PC-3 (cell line): Measurements from ENCODE around the gene TRMT2B.

ENCODE experiments used
- EZH2phosphoT487 ChIP-seq: fragments of 300-600 bp; sonication (generic); IDR thresholded peaks from 2 replicates; pipeline ENCODE4 v1.6.1; 2018; ENCODE audit warnings: mild to moderate bottlenecking, antibody characterized with exemption, low read length, borderline replicate concordance
- TF ChIP-seq, protein P1 (sequence below): fragments of 300-600 bp; sonication (generic); conservative IDR thresholded peaks from 2 replicates; pipeline ENCODE4 v1.5.1; 2017; ENCODE audit warnings: antibody characterized with exemption, low read depth, mild to moderate bottlenecking, low read length

DNA sequence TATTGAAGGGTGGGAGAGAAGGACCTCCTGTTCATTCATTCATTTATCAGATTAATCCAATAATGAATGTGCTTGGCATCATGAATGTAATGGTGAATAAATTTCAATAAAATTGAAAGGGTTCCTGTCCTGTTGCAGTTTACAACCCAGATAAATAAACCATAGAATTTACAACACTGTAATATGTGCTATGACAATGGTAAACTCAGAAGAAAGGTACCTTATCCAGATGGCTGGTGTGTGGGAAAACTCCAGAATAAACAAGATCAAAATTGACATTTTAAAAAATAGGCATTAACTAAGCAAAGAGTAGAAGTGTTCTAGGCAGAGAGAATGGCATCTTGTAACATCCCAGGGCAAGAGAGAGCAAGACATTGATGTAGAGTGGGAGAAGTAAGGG lies 67.1 kb downstream of the TRMT2B start:
- TF ChIP-seq, protein P1, sequence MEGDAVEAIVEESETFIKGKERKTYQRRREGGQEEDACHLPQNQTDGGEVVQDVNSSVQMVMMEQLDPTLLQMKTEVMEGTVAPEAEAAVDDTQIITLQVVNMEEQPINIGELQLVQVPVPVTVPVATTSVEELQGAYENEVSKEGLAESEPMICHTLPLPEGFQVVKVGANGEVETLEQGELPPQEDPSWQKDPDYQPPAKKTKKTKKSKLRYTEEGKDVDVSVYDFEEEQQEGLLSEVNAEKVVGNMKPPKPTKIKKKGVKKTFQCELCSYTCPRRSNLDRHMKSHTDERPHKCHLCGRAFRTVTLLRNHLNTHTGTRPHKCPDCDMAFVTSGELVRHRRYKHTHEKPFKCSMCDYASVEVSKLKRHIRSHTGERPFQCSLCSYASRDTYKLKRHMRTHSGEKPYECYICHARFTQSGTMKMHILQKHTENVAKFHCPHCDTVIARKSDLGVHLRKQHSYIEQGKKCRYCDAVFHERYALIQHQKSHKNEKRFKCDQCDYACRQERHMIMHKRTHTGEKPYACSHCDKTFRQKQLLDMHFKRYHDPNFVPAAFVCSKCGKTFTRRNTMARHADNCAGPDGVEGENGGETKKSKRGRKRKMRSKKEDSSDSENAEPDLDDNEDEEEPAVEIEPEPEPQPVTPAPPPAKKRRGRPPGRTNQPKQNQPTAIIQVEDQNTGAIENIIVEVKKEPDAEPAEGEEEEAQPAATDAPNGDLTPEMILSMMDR, result no peak
- TF ChIP-seq EZH2phosphoT487, result no peak
